SK-N-SH (cell line): ENCODE data around the gene TSPYL2. TPM values are rescaled to one million over a fixed set of nuclear protein-coding genes. Genes with fewer than 3 reads are reported as not detected.

Experiments
- CTCF ChIA-PET: fragments of 300-600, 350-600 bp; formaldehyde crosslinking; extraction: SDS; loops from one replicate; lab custom pipeline; 2021; lab: Yijun Ruan, JAX
- POLR2A ChIA-PET: fragments of 350-600 bp; sonication (Branson Sonifier 250); formaldehyde crosslinking; extraction: SDS; loops from one replicate; lab custom pipeline; 2020; ENCODE audit warnings: antibody characterized with exemption, inconsistent platforms; lab: Yijun Ruan, JAX
- DNase-seq: peaks from one replicate; pipeline ENCODE4 v3.0.0; 2012
- H2AFZ ChIP-seq: fragments of 200-600 bp; sonication (generic); 2 replicates; pipeline ENCODE4 v1.8.1; 2016; ENCODE audit warnings: antibody characterized with exemption, mild to moderate bottlenecking, low read depth
- H3F3A ChIP-seq: fragments of 200-600 bp; sonication (generic); replicated peaks from 2 replicates; pipeline ENCODE3; 2016; ENCODE audit warnings: antibody characterized with exemption, mild to moderate bottlenecking; ENCODE audit not compliant: insufficient read depth
- H3K27ac ChIP-seq, 2 experiments: fragments of 200-500 bp in 1 of 2; fragments of 200-600 bp in 1 of 2; sonication (Bioruptor generic) in 1 of 2; sonication (generic), shearing (Covaris generic) in 1 of 2; 2 replicates each; pipeline versions ENCODE4 v1.5.1 to v1.6.1; 2014 to 2016; ENCODE audit warnings: low read depth in 2 of 2, inconsistent platforms in 1 of 2, low read length in 1 of 2, mild to moderate bottlenecking in 1 of 2, mixed read lengths in 1 of 2
- H3K27me3 ChIP-seq: fragments of 200-600 bp; sonication (generic), shearing (Covaris generic); 2 replicates; pipeline ENCODE4 v1.6.1; 2016; ENCODE audit warnings: mixed run types; ENCODE audit not compliant: insufficient read depth
- H3K36me3 ChIP-seq, 2 experiments: fragments of 200-500 bp in 1 of 2; fragments of 200-600 bp in 1 of 2; sonication (Bioruptor generic) in 1 of 2; sonication (generic) in 1 of 2; replicated peaks in 1 of 2; 2 replicates each; pipeline versions ENCODE3 to v1.5.1; 2014 to 2016; ENCODE audit warnings: low read length in 1 of 2, mild to moderate bottlenecking in 1 of 2; ENCODE audit not compliant: insufficient read depth in 2 of 2, control insufficient read depth in 1 of 2
- H3K4me1 ChIP-seq, 2 experiments: fragments of 200-500 bp in 1 of 2; fragments of 200-600 bp in 1 of 2; sonication (Bioruptor generic) in 1 of 2; sonication (generic), shearing (Covaris generic) in 1 of 2; 2 replicates each; pipeline versions ENCODE4 v1.5.1 to v1.6.1; 2014 to 2016; ENCODE audit warnings: low read depth in 1 of 2, low read length in 1 of 2, mixed run types in 1 of 2; ENCODE audit not compliant: insufficient read depth in 2 of 2, control insufficient read depth in 1 of 2
- H3K4me2 ChIP-seq: fragments of 200-600 bp; sonication (generic), shearing (Covaris generic); 2 replicates; pipeline ENCODE4 v1.6.1; 2017; ENCODE audit warnings: mixed run types
- H3K4me3 ChIP-seq, 2 experiments: fragments of 200-500 bp in 1 of 2; fragments of 200-600 bp in 1 of 2; sonication (Bioruptor generic) in 1 of 2; sonication (generic), shearing (Covaris generic) in 1 of 2; 2 replicates each; pipeline versions ENCODE4 v1.5.1 to v1.8.1; 2014 to 2016; ENCODE audit warnings: low read depth in 2 of 2, inconsistent platforms in 1 of 2, low read length in 1 of 2, mild to moderate bottlenecking in 1 of 2, mixed read lengths in 1 of 2, moderate library complexity in 1 of 2
- H3K79me2 ChIP-seq: fragments of 200-600 bp; sonication (generic); 2 replicates; pipeline ENCODE4 v1.8.1; 2017; ENCODE audit warnings: mild to moderate bottlenecking; ENCODE audit not compliant: insufficient read depth
- H3K9ac ChIP-seq: fragments of 200-600 bp; sonication (generic); 2 replicates; pipeline ENCODE4 v1.6.1; 2017; ENCODE audit warnings: mixed run types
- H3K9me2 ChIP-seq: fragments of 200-600 bp; sonication (generic); 2 replicates; pipeline ENCODE4 v1.6.1; 2017; ENCODE audit warnings: mixed run types
- H3K9me3 ChIP-seq: fragments of 200-600 bp; sonication (generic); 2 replicates; pipeline ENCODE4 v1.6.1; 2017; ENCODE audit warnings: mixed run types, mild to moderate bottlenecking, moderate library complexity
- H4K20me1 ChIP-seq: fragments of 200-600 bp; sonication (generic); 2 replicates; pipeline ENCODE4 v1.6.1; 2017; ENCODE audit warnings: mild to moderate bottlenecking, mixed run types; ENCODE audit not compliant: insufficient read depth
- CTCF ChIP-seq: fragments of 200-600 bp; sonication (generic); IDR thresholded peaks from 2 replicates; pipeline ENCODE4 v1.6.1; 2017; ENCODE audit warnings: antibody characterized with exemption, mild to moderate bottlenecking, moderate library complexity
- ELF1 ChIP-seq: IDR thresholded peaks from 2 replicates; pipeline ENCODE4 v1.4.0; 2012
- EP300 ChIP-seq, 2 experiments: IDR thresholded peaks; 2 replicates each; pipeline versions ENCODE4 v1.4.0 to v1.6.1; 2012; ENCODE audit warnings: borderline replicate concordance in 1 of 2, low read depth in 1 of 2, low read length in 1 of 2
- FOSL2 ChIP-seq: IDR thresholded peaks from 2 replicates; pipeline ENCODE4 v1.4.0; 2012; ENCODE audit warnings: low read depth, mild to moderate bottlenecking, moderate library complexity, borderline replicate concordance
- GABPA ChIP-seq: IDR thresholded peaks from 2 replicates; pipeline ENCODE4 v1.4.0; 2012; ENCODE audit warnings: low read depth, mild to moderate bottlenecking
- MEF2A ChIP-seq: IDR thresholded peaks from 2 replicates; pipeline ENCODE4 v1.4.0; 2012; ENCODE audit warnings: low read depth, borderline replicate concordance
- MXI1 ChIP-seq: IDR thresholded peaks from 2 replicates; pipeline ENCODE4 v1.6.1; 2012; ENCODE audit warnings: mild to moderate bottlenecking, low read depth, low read length, improper control_type of control experiment
- PBX3 ChIP-seq: IDR thresholded peaks from 2 replicates; pipeline ENCODE4; 2012
- RAD21 ChIP-seq: IDR thresholded peaks from 2 replicates; pipeline ENCODE4 v1.6.1; 2012; ENCODE audit warnings: mild to moderate bottlenecking, low read length
- RCOR1 ChIP-seq: fragments of 150-350 bp; IDR thresholded peaks from 2 replicates; pipeline ENCODE4 v1.6.1; 2017; ENCODE audit warnings: antibody characterized with exemption, low read length
- RFX5 ChIP-seq: IDR thresholded peaks from 2 replicates; pipeline ENCODE4 v1.6.1; 2012; ENCODE audit warnings: mild to moderate bottlenecking, improper control_type of control experiment, low read length
- SMC3 ChIP-seq: IDR thresholded peaks from 2 replicates; pipeline ENCODE4 v1.6.1; 2012; ENCODE audit warnings: low read depth, low read length, improper control_type of control experiment
- TEAD4 ChIP-seq: IDR thresholded peaks from 2 replicates; pipeline ENCODE4 v1.4.0; 2012; ENCODE audit warnings: mild to moderate bottlenecking, borderline replicate concordance; ENCODE audit not compliant: insufficient read depth
- USF1 ChIP-seq: IDR thresholded peaks from 2 replicates; pipeline ENCODE4 v1.4.0; 2012; ENCODE audit warnings: low read depth, borderline replicate concordance
- USF2 ChIP-seq: fragments of 150-350 bp; IDR thresholded peaks from 2 replicates; pipeline ENCODE4 v1.6.1; 2017; ENCODE audit warnings: antibody characterized with exemption, low read length, low read depth, borderline replicate concordance
- YY1 ChIP-seq: IDR thresholded peaks from 2 replicates; pipeline ENCODE4 v1.4.0; 2012; ENCODE audit warnings: low read depth, mild to moderate bottlenecking
- WGBS: methylation state at CpG from one replicate; pipeline ENCODE4 v1.1.6; 2017; ENCODE audit warnings: low lambda C conversion rate; 5-methylcytosine and 5-hydroxymethylcytosine counted together
- polyA plus RNA-seq, 3 experiments: library from polyadenylated mRNA; depleted of rRNA; stranded (reverse); fragments of >200 nt; gene quantifications; 2 replicates each; pipeline ENCODE4 v1.2.3, GENCODE V29; 2012

Gene TSPYL2
- polyA plus RNA-seq, 1 of the 3 experiments (the other 2 are of a cell fraction), result 26.4 TPM

GRCh38 chrX:53071064-53071463, 11.1 kb upstream of the TSPYL2 start:
- Histone ChIP-seq H3K36me3 (no peaks in the 10 kb centered on the region), H3K9me3 (no peaks in the 10 kb centered on the region), H3K27me3 (peaks cover 6% of the 10 kb centered on the region), H2AFZ (no peak overlapping the region), H3K9me2 (no peaks in the 10 kb centered on the region), H3F3A (no peaks in the 10 kb centered on the region), H4K20me1 (no peaks in the 10 kb centered on the region), H3K4me2 (no peak overlapping the region), H3K79me2 (no peaks in the 10 kb centered on the region; the same call in 1 of the 2 replicates)
- CTCF ChIA-PET, result interaction anchor here (0.6 to 3.3 kb wide), 6 partner anchors 10 to 26 kb away, joined by 3 to 41 read pairs (median 4); partner anchors contain the start of gene KANTR
- no peak for DNase-seq
- POLR2A ChIA-PET, result no interaction called here
- TF ChIP-seq ELF1, result no peak
- TF ChIP-seq RFX5, result no peak
- no peak for TF ChIP-seq USF1
- TF ChIP-seq FOSL2, result no peak
- no peak for TF ChIP-seq MEF2A
- TF ChIP-seq, all 33 proteins: peak for 0
- Histone ChIP-seq H3K27ac (no peak overlapping the region), H3K4me1 (peaks cover 0 to 5% of the 10 kb centered on the region in 2 experiments; a peak in 1 of 4 replicates), H3K4me3 (0 out of 4 replicates have a peak overlapping the region, but pooled peaks of 1 of the 2 experiments have one; percentile 52), H3K9ac (no peak overlapping the region)
- 50% methylated on average over 10 of the region's 10 CpGs for WGBS

- H3K27me3 ChIP-seq, result peaks cover 6% of the 10 kb centered on the region
- H3K9me2 ChIP-seq, result no peaks in the 10 kb centered on the region
- H3F3A ChIP-seq, result no peaks in the 10 kb centered on the region
- ChIA-PET CTCF (interaction anchor here (0.6 to 3.3 kb wide), 10 partner anchors 8 to 45 kb away, joined by 3 to 41 read pairs (median 3); partner anchors contain the start of gene KANTR), POLR2A (no interaction called here)
- H3K4me1 ChIP-seq, result peaks cover 0 to 5% of the 10 kb centered on the region in 2 experiments; a peak in 1 of 4 replicates
- TF ChIP-seq RAD21 (peak; percentile 81), PBX3 (no peak), SMC3 (peak; percentile 40; the same call in 1 of the 2 replicates), YY1 (no peak), MXI1 (peak; percentile 39; the same call in 1 of the 2 replicates), GABPA (no peak), CTCF (peak; percentile 82), USF2 (no peak), TEAD4 (no peak), RCOR1 (no peak), EP300 (IDR thresholded peaks at IDR 0.05; ENCODE audit: borderline replicate concordance in 1 of 2, low read depth in 1 of 2, low read length in 1 of 2) (no peak), FOSL2 (no peak)
- H3K4me2 ChIP-seq, result peak overlapping the region; percentile 69
- no peaks in the 10 kb centered on the region for H3K36me3 ChIP-seq
- H3K4me3 ChIP-seq, result peak overlapping the region; percentile 26 to 52
- DNase-seq, result peak; percentile 68
- no peaks in the 10 kb centered on the region for H4K20me1 ChIP-seq
- no peaks in the 10 kb centered on the region for H3K9me3 ChIP-seq
- WGBS, result 10% methylated on average over 30 of the region's 31 CpGs
- no peak overlapping the region for H3K9ac ChIP-seq
- no peak overlapping the region for H3K27ac ChIP-seq
- no peak overlapping the region for H2AFZ ChIP-seq
- H3K79me2 ChIP-seq, result no peaks in the 10 kb centered on the region; the same call in 1 of the 2 replicates
Observed at GRCh38 chrX:53071604-53072417, 10.4 kb upstream of the TSPYL2 start.
